GM21717 (cell line): ENCODE results near the gene TMEM45A.
A peak's percentile ranks its signal among the peaks of the same experiment; 100 is the strongest.
"Not testable (repeated sequence)": the region's sequence is repeated elsewhere in the genome, so short reads cannot be mapped to it uniquely, and the experiment has no call there.

ENCODE experiments used
- ATAC-seq: cut with Tn5 transposase; IDR thresholded peaks from one replicate; pipeline ENCODE4 v1.9.1; 2021; ENCODE audit warnings: mild to moderate bottlenecking, moderate library complexity; ENCODE audit not compliant: unreplicated experiment

TMEM45A gene

GRCh38 chr3:100482176-100482575 is 10.2 kb upstream of the TMEM45A start:
- no peak for ATAC-seq

GRCh38 chr3:100483529-100483928 is 8.9 kb upstream of the TMEM45A start:
- ATAC-seq: no peak

GRCh38 chr3:100486808-100487207 is 5.6 kb upstream of the TMEM45A start:
- ATAC-seq: no peak

DNA sequence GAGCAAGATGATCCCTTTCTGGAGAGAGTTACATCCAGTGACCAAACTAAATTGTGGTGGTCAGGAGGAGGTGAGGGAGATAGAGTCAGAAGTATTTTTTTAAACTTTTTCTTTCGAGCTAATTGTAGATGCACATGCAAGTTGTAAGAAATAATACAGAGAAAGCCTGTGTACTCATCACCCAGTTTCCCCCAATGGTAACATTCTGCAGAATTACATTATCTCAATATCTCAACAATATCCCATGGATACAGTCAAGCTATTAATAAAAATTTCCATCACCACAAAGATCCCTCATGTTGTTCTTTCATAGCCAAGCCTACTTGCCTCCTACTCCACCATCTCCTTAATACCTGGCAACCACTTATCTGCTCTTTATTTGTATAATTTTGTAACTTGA is 3.3 kb upstream of the TMEM45A start:
- ATAC-seq: no peak

DNA sequence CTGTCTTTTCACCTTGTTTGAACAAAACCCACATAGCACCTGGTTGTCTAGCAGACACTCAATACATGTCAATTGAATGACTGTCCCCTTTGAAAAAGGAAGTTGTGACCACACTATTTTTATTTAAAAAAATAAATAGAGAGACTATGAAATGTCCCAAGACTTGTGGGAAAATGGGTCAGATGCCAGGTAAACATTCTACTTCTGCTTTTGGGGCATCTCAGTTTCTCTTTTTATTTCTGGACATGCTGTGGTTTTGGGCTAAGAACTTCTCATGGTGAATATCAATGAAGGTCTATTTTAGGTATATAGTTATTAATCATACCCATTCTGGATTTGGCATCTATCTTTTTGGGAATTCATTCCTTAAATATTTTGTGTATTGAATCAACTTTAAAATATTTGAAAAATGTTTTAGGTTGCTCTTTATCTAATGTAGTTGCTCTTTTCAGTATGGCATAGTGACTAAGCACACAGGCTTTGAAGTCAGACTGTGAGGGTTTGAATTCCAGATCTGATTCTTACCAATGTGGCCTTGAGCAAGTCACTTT is 4.4 kb downstream of the TMEM45A start:
- ATAC-seq: peak; percentile 38

DNA sequence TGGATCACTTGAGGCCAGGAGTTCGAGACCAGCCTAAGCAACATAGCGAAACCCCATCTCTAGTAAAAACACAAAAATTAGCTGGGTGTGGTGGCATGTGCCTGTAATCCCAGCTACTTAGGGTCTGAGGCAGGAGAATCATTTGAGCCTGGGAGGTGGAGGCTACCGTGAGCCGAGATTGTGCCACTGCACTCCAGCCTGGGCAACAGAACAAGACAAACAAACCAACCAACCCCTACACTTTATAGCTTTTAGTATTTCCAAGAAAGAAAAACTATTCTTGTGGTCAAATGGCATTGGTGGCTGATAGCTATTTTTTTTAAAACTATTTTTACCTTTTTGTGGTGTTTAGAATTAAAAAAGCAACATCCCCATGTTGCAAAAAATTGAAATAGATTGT is 7.2 kb downstream of the TMEM45A start:
- no peak for ATAC-seq

GRCh38 chr3:100500320-100500880 is 8.0 kb downstream of the TMEM45A start:
- ATAC-seq: no peak

- ATAC-seq: no peak
Measured at GRCh38 chr3:100503448-100503847, 11.0 kb downstream of the TMEM45A start.

DNA sequence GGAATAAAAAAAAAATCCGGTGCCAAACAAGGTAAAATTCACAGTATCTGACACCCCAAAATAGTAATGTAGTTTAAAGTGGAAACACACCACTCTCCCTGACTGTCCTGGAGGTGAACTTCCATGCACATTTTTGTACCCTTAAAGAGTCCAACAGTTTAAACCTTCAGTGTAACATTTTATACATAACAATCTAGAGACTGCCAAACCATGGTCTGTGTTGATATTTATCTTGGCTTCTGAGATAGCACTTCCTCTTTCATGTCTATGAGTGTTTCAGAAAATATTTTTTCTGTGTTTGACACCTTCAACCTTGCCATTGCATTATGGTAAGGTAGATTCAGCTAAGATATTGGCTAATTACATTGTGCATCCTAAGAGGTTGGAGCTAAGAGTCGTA is 13.9 kb downstream of the TMEM45A start:
- ATAC-seq: no peak

DNA sequence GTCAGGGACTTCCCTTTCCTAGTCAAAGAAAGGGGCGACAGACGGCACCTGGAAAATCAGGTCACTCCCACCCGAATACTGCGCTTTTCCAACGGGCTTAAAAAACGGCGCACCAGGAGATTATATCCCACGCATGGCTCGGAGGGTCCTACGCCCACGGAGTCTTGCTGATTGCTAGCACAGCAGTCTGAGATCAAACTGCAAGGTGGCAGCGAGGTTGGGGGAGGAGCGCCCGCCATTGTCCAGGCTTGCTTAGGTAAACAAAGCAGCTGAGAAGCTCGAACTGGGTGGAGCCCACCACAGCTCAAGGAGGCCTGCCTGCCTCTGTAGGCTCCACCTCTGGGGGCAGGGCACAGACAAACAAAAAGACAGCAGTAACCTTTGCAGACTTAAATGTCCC is 17.4 kb downstream of the TMEM45A start:
- not testable (repeated sequence) for ATAC-seq

- ATAC-seq: no peak
Measured at GRCh38 chr3:100516232-100516631, 23.8 kb downstream of the TMEM45A start.

- ATAC-seq: no peak
Measured at GRCh38 chr3:100516838-100517237, 24.4 kb downstream of the TMEM45A start.

GRCh38 chr3:100517276-100517675 is 24.9 kb downstream of the TMEM45A start:
- no peak for ATAC-seq

DNA sequence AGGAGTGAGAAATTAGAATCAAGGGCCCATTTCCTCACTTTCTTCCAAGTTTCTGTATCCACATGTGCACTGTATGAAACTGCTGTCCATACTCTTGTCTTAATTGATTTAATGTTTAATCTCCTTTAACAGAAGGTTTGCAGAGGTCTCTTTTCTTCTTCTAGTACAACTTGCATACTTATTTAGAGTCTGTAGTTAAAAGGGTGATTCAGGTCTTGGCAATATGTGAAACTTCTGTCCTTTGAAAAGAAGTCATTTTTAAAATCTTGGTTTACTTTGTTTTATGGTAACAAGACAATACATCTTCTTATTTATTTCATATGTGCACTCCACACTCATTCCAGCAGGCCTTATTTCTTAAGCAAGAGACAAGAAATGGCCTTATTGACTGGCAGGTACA is 25.8 kb downstream of the TMEM45A start:
- no peak for ATAC-seq

- no peak for ATAC-seq
Measured at GRCh38 chr3:100518983-100519382, 26.6 kb downstream of the TMEM45A start.

DNA sequence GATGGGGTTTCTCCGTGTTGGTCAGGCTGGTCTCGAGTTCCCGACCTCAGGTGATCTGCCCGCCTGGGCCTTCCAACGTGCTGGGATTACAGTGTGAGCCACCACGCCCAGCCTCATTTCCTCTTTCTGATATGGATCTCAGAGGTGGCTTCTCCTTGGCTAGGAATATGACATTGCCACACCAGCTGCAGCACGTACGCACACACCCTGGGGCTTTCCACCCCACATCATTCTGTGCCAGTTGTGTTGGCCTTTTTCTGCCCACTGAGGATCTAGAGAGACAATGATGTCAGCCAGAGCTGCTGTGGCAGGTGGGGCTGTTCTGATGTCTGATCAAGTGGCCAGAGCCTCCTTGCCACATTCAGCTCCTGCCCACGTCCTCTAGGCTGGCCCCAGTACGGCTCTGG is 29.0 kb downstream of the TMEM45A start:
- peak; percentile 61 for ATAC-seq

DNA sequence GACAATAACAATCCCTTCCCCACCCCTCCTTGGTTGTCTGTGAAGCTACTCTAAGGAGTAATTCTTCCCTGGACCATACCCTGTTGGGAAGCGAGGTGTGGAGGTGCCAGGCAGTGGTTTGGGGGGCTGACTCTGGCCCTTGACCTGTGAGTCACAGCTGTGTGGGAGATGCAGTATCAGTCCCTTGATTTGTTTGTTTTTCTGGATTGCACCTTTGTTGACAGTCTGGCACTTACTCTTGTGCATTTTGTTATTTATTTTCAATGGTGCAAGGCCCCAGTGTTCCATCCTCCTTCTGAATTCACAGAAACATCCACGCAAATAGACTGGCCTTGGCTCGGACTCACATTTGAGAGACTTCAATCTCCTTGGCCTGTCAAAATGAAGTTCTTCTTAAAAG is 29.7 kb downstream of the TMEM45A start:
- ATAC-seq: no peak

- ATAC-seq: no peak
Measured at GRCh38 chr3:100523050-100523760, 30.8 kb downstream of the TMEM45A start.

- ATAC-seq: no peak
Measured at GRCh38 chr3:100525753-100526612, 33.6 kb downstream of the TMEM45A start.

GRCh38 chr3:100526613-100527346 is 34.4 kb downstream of the TMEM45A start:
- no peak for ATAC-seq

GRCh38 chr3:100527347-100527735 is 34.9 kb downstream of the TMEM45A start:
- no peak for ATAC-seq
